ENCODE data around the gene CDHR1.
"Not testable (repeated sequence)": the region's sequence is repeated elsewhere in the genome, so short reads cannot be mapped to it uniquely, and the experiment has no call there.

- TF ChIP-seq CTCF, POLR2AphosphoS5, POLR2A (IDR thresholded peaks at IDR 0.05): not testable (repeated sequence)
Observed at GRCh38 chr10:84168382-84168781, 26.0 kb upstream of the CDHR1 start.

Measured in breast epithelium (tissue), 3 donors.